GM21717 (cell line): ENCODE measurements around the gene DIP2C.

Experiments
- ATAC-seq: cut with Tn5 transposase; IDR thresholded peaks from one replicate; pipeline ENCODE4 v1.9.1; 2021; ENCODE audit warnings: mild to moderate bottlenecking, moderate library complexity; ENCODE audit not compliant: unreplicated experiment

The DIP2C gene

GRCh38 chr10:630581-631073 lies 58.8 kb downstream of the DIP2C start:
- ATAC-seq = no peak

DNA sequence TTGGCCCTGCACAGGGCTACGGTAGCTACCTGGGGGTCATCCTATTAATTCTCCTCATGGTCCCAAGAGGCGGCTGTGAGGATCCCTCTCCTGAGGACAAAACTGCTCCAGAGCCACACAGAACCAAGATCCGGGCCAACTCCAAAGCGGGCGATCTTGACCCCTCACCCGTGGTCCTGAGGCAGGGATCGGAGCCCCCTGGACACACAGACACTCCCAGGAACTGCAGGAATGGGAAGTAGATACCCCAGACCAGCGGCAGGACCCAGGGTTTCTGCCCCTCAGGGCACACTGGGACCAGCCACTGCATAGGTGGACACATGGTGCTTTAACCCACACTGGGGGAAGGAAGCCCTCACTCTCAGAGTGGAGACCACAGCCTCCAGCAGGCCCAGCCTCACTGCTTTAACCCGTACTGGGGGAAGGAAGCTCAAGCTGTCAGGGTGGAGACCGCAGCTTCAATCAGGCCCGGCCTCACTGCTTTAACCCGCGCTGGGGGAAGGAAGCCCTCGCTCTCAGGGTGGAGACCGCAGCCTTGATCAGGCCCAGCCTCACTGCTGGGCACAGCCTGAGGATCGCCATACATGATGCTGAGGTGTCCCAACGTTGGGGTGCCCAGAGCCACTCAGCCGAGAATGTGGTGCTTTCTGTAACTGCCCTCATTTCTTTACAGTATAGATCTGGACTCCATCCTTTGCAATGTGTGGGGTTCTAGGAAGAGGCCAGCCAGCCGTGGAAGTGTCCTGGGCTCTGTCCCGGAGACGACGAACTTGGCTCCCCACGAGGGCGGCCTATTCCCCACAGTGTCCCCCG lies 60.1 kb downstream of the DIP2C start:
- no peak for ATAC-seq

GRCh38 chr10:628386-629045 lies 61.0 kb downstream of the DIP2C start:
- no peak for ATAC-seq

- no peak for ATAC-seq
Measured at GRCh38 chr10:627032-627992, 62.2 kb downstream of the DIP2C start.

DNA sequence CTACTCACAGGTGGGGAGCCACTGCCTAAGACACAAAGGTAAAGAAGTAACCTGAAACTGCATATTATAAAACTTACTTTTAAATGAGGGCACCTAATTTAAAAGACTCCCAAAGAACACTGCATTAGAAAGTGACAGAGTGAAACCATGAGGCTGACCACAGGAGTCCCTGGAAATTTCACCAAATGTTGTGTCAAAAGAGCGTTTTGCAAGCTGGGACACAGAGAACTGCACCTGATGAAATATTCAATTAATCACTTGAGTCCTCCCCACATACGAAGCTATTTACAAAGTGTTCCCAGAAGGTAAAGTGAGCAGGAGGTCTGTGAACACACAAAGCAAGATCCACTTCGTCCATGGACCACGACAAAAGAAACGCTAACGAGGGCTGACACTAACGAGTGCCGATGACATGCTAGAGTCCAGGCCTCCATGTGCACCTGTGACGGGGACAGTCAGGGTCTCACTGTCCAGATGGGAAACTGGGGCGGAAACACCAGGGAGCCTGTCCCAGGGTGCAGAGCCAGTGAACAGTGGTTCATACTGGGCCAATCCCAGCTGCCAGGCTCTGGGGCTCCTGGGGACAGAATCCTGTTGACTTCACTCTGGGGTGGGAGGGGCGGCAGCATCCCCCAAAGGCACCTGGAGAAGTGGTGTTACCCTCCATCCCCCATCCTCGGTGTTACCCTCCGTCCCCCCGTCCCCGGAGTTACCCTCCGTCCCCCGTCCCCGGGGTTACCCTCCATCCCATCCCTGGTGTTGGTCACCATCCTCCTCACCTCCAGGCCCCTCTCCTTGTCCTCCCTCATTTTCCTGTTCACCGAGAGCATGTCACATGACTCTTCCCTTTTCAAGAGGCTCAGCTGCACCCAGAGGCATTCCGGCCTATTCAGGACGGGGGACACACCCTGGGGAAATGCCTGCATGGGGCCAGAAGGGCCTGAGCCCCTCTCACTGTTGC lies 63.4 kb downstream of the DIP2C start:
- ATAC-seq = no peak

- no peak for ATAC-seq
Measured at GRCh38 chr10:625333-625696, 64.2 kb downstream of the DIP2C start.

DNA sequence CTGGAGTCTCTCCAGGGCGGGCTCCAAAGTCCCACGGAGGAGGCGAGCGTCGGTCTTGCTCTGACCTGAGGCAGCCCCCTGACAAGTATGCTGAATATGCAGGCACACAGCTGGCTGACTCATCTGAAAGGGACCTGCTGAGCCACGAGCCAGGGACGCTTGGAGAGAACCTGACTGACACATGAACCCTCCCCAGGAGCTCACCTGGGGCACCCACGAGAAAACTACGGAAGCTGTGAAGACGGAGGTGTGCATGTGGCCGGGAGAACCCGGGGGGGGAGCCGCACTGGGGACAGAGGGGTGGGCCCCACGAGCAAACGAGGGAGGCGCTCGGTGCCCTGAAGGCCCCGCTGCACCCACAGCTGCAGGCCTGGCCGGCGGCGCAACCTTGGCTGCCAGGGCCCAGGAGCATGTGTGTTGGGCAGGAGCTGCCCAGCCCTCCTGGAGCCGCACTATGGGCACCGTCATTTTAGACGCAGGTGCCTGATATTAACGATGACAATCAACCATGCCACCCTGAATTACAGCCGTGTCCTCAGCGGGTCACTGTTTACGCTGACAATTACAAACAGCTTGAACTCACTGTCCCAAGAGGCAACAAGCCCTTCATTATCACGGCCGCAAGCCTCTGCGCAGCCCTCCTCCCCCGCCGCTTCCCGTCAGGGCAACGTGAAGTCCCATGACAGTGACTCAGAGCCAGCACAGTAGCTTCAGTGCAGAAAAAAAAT lies 64.7 kb downstream of the DIP2C start:
- ATAC-seq = no peak

- no peak for ATAC-seq
Measured at GRCh38 chr10:624312-624604, 65.2 kb downstream of the DIP2C start.

DNA sequence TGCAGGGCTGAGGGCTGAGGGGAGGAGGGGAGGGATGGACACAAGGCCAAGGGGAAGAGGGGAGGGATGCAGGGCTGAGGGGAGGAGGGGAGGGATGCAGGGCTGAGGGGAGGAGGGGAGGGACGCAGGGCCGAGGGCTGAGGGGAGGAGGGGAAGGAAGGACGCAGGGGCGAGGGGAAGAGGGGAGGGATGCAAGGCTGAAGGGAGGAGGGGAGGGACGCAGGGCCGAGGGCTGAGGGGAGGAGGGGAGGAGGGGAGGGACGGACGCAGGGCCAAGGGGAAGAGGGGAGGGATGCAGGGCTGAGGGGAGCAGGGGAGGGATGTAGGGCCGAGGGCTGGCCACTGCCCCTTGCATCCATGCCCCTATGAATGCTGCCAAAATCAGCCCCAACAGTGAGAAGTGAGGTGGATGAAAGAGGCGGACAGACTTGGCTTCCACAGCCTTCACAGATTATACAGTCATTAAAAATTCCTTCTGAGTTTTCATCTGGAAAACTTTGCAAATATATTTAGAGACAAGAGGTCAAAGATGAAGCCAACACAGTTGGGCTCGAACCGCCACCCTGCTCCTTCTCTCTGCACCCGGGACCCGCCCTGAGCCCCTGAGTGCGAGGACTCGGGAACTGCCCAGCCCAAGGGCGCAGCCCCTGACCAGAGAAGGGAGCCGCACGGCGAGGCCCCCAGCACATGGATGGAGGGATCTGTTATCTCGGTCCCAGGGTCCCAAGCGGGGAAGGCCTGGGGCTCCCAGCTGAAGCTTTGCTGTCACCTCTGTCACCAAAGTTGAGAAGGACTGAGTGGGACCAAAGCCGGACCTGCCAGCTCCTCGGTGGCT lies 65.8 kb downstream of the DIP2C start:
- ATAC-seq = no peak

- ATAC-seq = no peak
Measured at GRCh38 chr10:623014-623413, 66.5 kb downstream of the DIP2C start.

- ATAC-seq = no peak
Measured at GRCh38 chr10:621981-622740, 67.3 kb downstream of the DIP2C start.

- ATAC-seq = no peak
Measured at GRCh38 chr10:621513-621912, 68.0 kb downstream of the DIP2C start.

DNA sequence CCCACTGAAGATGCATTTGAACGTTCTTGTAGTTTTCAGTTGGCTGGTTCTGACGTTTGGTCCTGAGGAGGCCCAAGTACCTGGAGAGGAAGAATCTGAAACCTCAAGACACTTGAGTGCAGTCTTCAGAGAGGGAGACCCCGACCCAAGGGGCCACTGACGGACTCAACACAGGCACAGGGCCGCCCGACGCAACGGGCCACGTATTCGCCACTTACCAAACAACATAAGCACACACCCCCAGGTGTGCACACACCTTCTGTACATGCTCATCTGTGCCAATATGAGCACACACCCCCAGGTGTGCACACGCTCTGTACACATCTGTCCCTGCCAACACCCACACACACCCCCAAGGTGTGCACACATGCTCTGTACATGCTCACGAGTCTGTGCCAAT lies 68.5 kb downstream of the DIP2C start:
- ATAC-seq = no peak

GRCh38 chr10:620417-620816 lies 69.1 kb downstream of the DIP2C start:
- ATAC-seq = no peak

DNA sequence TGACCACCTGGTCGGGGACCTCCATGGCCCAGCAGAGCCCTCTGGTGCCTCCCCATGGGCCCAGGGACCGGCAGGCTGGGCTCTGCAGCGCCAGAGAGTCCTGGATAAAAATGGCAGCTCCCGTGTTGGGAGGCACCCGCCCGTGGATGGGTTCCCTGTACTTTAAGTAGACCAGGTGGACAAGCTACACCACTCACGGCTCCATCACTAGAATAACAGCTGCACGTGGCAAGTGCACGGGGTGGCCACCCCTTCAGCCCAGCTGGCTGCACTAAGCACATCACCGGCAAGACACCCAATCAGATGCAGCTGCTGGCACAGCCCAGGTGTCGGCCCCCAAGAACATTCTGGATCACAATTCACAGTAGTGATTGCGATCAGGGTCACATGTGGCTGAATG lies 69.8 kb downstream of the DIP2C start:
- ATAC-seq = no peak

- ATAC-seq = no peak
Measured at GRCh38 chr10:618229-618989, 71.1 kb downstream of the DIP2C start.

GRCh38 chr10:617471-617870 lies 72.0 kb downstream of the DIP2C start:
- ATAC-seq = no peak
